ENCODE data around the gene SLC4A4.

- TF ChIP-seq CTCF (IDR thresholded peaks at IDR 0.05): no peak
- no peak for TF ChIP-seq ZFX (IDR thresholded peaks at IDR 0.05; ENCODE audit: borderline replicate concordance)
These were observed 277.5 kb downstream of the SLC4A4 start for GRCh38 chr4:71616168-71616811.

All from 22Rv1 (cell line).